Muscle of arm (tissue), 14 donors: ENCODE measurements around the gene TUBGCP4. TPM values are rescaled to one million over a fixed set of nuclear protein-coding genes. Genes with fewer than 3 reads are reported as not detected.

Source experiments
- DNase-seq: peaks from one replicate; pipeline ENCODE4 v3.0.0-alpha.2; 2013
- long read RNA-seq, 11 donors: transcript quantifications; one replicate each; lab custom pipeline, GENCODE V29; 2026
- polyA plus RNA-seq, 12 donors: library from polyadenylated mRNA; unstranded; fragments of 120-200 nt; gene quantifications; one replicate each; pipeline ENCODE4 v1.2.1, GENCODE V29; 2013; ENCODE audit not compliant: insufficient read length in 12 of 12

Gene TUBGCP4, protein sequence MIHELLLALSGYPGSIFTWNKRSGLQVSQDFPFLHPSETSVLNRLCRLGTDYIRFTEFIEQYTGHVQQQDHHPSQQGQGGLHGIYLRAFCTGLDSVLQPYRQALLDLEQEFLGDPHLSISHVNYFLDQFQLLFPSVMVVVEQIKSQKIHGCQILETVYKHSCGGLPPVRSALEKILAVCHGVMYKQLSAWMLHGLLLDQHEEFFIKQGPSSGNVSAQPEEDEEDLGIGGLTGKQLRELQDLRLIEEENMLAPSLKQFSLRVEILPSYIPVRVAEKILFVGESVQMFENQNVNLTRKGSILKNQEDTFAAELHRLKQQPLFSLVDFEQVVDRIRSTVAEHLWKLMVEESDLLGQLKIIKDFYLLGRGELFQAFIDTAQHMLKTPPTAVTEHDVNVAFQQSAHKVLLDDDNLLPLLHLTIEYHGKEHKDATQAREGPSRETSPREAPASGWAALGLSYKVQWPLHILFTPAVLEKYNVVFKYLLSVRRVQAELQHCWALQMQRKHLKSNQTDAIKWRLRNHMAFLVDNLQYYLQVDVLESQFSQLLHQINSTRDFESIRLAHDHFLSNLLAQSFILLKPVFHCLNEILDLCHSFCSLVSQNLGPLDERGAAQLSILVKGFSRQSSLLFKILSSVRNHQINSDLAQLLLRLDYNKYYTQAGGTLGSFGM
- polyA plus RNA-seq = 10 to 100 TPM in 11 of 12 donors, not detected in 1; 11.1 to 16.6 (median 13.9) TPM
- long read RNA-seq, donor 1, full-length matches to known transcripts = 2 of 2 reads
- long read RNA-seq, donor 1, partial matches to known transcripts = 0 of 2 reads
- long read RNA-seq, donor 1, other reads (novel, unspliced or antisense) = 0 of 2 reads
- long read RNA-seq, donor 2, full-length matches to known transcripts = 3 of 35 reads
- long read RNA-seq, donor 2, partial matches to known transcripts = 32 of 35 reads
- long read RNA-seq, donor 2, other reads (novel, unspliced or antisense) = 0 of 35 reads
- long read RNA-seq, donor 3, full-length matches to known transcripts = 1 of 1 reads
- long read RNA-seq, donor 3, partial matches to known transcripts = 0 of 1 reads
- long read RNA-seq, donor 3, other reads (novel, unspliced or antisense) = 0 of 1 reads
- long read RNA-seq, donor 4 = 0 reads
- long read RNA-seq, donor 5, full-length matches to known transcripts = 2 of 2 reads
- long read RNA-seq, donor 5, partial matches to known transcripts = 0 of 2 reads
- long read RNA-seq, donor 5, other reads (novel, unspliced or antisense) = 0 of 2 reads
- long read RNA-seq, donor 6, full-length matches to known transcripts = 2 of 2 reads
- long read RNA-seq, donor 6, partial matches to known transcripts = 0 of 2 reads
- long read RNA-seq, donor 6, other reads (novel, unspliced or antisense) = 0 of 2 reads
- long read RNA-seq, donor 7, full-length matches to known transcripts = 1 of 1 reads
- long read RNA-seq, donor 7, partial matches to known transcripts = 0 of 1 reads
- long read RNA-seq, donor 7, other reads (novel, unspliced or antisense) = 0 of 1 reads
- long read RNA-seq, donor 8, full-length matches to known transcripts = 3 of 34 reads
- long read RNA-seq, donor 8, partial matches to known transcripts = 19 of 34 reads
- long read RNA-seq, donor 8, other reads (novel, unspliced or antisense) = 12 of 34 reads
- long read RNA-seq, donor 9, full-length matches to known transcripts = 1 of 1 reads
- long read RNA-seq, donor 9, partial matches to known transcripts = 0 of 1 reads
- long read RNA-seq, donor 9, other reads (novel, unspliced or antisense) = 0 of 1 reads
- long read RNA-seq, donor 10, partial matches to known transcripts = 25 of 25 reads
- long read RNA-seq, donor 10, other reads (novel, unspliced or antisense) = 0 of 25 reads
- long read RNA-seq, donor 11, full-length matches to known transcripts = 1 of 1 reads
- long read RNA-seq, donor 11, partial matches to known transcripts = 0 of 1 reads
- long read RNA-seq, donor 11, other reads (novel, unspliced or antisense) = 0 of 1 reads

DNA sequence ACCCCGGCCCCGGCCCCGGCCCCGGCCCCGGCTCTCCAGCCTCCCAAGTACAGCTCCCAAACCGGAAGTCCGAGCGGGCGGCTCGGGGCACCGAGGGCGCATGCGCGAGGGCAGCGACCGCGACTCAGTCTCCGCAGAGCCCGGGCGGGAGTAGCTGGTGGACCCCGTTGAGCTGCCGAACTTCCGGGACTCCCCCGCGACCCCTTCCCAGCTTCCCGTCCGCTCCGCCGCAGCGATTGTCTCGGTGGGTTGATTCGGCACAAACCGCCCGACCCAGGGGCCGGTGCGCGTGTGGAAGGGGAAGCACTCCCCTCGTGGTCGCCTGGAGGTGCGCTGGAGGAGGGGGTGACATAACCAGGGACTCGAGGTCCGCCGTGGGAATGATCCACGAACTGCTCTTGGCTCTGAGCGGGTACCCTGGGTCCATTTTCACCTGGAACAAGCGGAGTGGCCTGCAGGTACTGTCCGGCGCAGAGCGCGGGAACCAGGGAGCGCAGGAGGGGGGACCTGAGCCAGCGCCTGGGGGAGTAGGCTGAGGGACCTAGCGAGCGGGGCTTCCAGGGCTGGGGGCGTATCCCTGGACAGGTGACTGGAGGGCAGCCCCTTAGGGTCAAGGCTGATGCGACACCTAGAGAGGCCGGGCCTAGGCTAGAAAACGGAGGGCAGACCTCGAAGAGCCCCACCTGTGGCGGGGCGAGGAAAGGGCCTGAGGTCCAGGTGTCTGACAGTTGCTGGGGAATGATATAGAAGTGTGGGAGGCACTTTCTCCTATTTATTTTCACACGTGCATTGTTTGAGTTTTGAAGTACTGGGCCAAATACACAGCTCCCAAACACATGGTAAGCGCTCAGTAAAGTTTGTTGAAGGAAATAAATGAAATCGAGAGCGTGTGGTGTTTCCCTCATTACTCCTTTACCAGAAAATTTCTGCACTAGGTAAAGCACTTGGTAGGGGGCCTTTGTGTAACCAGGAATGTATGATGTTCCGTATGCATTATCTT, at the start of gene TUBGCP4, which contains the start of gene ZSCAN29:
TUBGCP4 (plus strand) TSS at position 127 of the 1,000 bp plus-strand sequence; CDS start at position 381, 254 bp downstream.
ZSCAN29 (minus strand) TSS at position 69 of the 1,000 bp plus-strand sequence. CDS start 1,130 bp downstream, outside the sequence.
- DNase-seq = peak; percentile 83

DNA sequence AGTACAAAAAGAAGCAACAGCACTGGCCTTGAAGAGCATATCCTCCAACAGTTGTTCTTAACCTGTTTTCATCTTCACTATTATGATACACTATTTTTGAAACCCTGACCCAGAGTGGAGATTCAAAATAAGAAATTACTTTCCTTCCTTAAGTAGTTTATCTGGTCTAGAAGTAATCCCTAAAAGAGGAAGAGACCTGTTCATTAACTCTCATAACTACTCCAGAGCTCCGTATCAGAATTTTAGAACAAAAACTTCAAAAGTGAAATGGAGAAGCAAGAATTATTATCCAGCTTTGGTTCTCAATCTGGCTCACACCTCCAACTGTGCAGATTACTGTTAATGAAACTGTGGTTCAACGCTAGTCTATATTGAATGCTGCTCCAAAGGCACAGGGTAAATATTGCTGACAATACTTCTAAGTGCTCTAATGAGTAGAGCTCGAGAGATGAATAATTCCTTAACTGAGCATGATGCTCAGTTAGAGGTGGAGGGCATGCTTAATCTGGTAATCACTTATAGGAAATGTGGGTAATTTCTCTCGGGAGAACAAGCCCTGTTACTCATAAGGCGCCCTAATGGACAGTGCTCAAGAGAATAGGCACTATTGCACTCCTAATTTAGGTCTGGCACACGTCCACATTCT, 45.7 kb upstream of the TUBGCP4 start:
- no peak for DNase-seq

DNA sequence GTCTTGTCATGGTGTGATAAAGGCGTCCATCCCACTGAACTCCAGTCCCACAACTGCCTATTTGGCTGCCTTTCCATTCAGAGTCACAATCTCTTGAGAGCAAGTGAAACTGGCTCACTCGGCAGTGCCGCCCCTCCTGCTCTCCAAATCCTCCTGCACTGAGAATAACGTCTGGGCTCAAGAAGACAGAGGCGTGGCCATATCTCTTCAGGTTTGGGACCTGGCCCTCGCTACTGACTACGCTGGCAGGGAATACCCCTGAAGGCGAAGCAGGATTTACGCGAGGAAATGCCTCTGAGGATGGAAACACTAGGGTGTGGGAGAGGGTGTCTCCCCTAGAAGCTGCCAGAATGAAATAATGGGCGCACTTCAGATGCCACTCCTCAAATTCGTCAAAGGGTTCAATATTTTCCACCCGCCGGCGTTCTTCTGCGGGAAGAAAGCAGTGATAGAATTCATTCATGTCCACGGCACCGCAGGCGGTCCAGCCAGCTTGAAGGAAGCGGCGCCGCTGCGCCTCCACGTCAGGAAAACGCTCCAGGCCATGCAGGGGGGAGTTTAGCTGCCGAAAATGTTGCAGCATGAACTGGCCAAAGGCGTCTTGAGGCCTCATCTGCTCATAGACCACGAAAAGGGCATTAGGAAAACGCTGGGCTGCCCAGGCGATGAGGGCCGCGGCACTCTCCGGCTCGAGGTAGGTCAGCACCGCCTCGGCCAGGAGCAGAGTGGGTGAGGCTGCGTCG, 41.5 kb upstream of the TUBGCP4 start:
- DNase-seq = peak; percentile 4

DNA sequence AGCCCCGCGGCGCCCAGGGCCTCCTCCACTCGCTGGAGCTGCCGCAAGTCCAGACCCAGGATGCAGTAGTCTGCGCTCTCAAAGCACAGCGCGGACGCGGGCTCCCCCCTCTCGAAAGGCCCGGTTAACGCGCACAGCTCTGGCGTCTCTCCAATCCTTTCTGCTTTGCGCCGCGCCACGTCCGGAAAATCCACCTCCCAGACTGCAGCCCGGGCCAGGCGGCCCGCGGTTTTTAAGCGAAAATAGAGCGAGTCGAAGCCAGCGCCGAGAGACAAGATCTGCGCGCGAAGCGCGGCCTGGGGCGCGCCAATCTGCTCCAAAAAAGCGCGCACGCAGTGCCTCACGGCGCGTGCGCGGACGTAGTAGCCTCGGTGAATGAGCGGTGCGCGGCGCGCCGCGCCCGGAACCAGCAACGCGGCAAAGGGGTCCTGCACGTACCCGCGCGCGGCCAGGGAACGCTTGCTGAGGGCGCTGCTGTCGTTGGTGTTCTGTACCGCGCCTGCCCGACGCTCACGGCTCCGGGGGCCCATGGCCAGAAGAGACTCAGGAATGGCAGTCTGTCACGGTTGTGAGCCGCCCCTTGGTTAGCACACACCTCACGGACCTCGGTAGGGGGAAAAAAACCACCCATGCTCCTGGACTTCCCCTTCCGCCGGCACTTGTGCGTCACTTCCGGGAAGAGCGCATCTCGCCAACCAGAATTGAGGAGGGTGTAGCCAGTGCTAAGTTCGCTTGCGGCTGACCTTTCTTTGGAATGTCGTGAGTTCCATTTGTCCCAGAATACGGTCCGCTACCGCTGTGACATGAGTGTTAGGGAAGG, 40.7 kb upstream of the TUBGCP4 start, which contains the start of gene LCMT2:
LCMT2 (minus strand) TSS at position 614 of the 820 bp plus-strand sequence; CDS start at position 530, 84 bp downstream.
- DNase-seq = peak; percentile 98

DNA sequence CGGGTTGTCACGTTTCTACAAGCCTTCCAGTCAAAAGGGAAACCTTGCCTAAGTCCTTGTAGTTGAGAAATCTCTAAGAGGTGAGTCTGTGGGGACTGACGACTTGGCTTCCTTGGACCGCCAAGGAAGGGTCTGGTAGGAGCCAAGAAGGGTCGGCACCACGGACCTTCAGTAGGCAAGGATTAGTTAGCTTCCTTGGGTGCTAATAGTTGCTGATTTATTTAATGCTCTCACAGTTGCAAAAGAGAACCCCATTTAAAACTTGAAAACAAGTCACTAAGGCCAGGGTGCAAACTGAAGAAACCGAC, 40.2 kb upstream of the TUBGCP4 start:
- DNase-seq = no peak

DNA sequence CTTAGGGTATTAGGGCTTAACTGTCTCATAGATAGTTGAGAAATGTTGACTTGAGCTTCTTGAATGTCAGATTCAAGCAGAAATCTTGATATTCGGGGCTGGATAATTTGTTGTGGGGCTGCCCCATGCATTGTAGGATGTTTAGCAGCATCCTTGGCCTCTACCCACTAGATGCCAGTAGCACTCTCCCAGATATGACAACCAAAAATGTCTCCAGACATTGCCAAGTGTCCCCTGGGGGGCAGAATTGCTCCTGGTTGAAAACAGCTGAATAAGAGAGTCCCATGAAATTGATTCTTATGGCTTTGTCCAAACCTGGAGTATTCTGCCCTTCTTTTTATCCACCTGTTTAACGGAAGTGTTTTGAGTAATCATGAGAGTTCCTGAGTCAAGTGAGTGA, 24.6 kb upstream of the TUBGCP4 start:
- DNase-seq = no peak

DNA sequence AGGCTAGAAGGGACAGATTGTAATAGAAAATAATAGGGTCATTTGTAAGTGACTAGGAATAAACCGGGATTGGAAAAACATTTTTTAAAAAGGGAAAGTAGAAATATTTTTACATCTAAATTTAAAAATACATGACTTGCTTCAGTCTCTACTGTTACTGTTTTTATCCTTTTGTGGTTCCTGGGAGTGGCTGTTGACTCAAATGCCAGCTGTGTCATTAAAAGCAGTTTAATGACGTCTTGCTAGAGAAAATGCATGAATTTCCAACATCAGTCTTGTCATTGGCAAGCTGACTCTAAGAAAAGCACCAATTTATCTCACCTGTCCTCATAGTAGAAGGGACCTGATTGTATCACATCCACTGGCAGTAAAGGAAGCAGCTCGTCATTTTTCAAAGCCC, 23.8 kb upstream of the TUBGCP4 start:
- DNase-seq = no peak

DNA sequence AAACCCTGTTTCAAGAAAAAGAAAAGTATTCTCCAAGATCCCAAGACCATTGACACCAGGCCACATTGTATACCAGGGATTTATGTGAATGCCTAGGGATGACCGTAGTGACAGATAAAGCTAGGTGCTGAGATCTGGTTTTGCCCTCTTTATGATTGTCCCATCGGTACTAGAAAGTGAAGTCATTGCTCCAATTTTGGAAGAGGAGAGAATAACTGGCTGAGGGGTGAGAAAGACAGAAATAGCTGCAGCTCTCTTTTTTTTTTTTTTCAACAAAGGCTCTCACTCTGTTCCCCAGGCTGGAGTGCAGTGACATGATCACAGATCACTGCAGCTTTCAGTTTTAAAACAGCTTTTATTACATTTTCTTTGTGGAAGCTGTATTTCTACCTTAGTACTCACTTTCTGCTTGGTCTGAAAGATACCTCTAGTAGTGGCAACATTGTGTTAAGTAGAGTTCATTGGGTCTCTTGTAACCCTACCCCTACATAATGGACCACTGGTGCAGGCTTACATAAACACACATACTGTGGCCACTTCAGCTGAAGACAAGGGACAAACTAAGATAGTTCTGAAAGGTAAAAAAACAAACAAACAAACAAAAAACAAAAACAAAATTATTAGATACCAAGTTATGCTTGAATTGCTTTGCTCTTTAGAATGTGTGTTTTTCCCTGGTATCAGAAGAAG, 18.1 kb upstream of the TUBGCP4 start:
- DNase-seq = no peak

DNA sequence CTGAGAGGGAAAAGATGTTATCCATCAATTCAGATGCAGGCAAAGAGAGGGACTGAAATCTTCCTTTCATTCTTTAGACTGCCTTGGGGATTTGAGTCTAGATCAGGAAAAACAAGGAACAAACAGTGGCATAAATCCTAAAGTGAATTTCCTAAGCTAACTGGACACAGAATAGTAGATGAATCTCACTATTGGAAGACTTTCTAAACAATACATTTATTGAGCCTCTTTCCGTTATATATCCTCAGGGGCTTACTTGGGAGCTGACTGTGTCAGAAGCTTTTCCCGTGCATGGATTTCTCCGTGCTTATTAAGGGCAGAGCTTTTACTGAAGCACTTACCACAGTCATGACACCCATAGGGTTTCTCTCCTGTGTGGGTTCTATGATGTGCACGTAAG, 10.1 kb upstream of the TUBGCP4 start:
- no peak for DNase-seq

DNA sequence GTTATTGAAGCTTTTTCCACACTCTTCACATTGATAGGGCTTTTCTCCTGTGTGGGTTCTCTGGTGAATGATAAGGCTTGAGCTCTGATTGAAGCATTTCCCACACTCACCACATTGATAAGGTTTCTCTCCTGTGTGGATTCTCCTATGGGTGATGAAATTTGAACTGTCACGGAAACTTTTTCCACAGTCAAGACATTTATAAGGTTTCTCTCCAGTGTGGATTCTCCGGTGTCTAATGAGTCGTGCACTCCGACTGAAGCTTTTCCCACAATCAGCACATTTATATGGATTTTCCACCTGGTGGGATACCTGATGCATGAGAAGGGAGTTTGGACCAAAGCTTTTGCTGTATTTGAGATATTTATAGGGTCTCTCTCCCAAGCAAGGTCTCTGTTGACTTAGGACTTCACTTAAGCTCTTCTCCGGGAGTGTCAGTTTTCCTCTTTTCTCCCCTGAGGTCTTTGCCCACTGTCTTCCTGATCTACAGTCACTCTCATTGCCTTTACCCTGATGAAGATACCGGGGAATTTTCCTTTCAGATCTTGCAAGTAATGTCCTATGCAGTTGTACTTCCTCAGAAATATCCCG, 9.5 kb upstream of the TUBGCP4 start:
- DNase-seq = no peak

DNA sequence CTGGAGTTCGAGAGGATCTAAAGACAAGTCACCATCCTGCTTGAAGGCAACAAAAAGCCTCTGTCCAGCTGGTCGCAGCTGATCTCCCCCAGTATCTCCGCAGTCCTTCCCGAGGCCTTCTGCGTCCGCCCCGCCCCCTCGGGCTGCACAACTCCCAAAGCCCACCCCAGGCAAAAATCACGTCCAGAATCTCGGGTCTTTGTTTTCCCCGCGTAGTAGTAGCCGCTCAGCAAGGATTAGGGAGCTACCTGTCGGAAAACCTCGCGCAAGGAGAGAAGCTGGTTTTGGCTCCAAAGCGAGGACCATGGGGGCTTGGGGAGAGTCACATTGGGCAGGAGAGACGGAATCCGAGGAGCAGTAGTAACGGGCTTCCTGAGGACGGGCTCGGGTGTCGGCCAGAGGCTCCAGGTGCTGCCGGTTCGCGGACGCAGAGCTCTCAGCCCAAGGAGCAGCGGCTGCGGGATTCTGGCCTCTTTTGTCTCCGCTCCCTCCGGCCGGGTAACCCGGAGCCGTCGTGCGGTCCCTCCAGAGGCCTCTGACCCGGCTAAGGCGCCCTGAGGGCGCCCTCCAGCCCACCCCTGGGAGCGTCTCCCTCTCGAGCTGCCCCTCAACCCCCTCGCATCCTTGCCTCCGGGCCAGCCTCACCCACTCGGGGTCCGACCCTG, 459 bp upstream of the TUBGCP4 start:
- peak; percentile 28 for DNase-seq

DNA sequence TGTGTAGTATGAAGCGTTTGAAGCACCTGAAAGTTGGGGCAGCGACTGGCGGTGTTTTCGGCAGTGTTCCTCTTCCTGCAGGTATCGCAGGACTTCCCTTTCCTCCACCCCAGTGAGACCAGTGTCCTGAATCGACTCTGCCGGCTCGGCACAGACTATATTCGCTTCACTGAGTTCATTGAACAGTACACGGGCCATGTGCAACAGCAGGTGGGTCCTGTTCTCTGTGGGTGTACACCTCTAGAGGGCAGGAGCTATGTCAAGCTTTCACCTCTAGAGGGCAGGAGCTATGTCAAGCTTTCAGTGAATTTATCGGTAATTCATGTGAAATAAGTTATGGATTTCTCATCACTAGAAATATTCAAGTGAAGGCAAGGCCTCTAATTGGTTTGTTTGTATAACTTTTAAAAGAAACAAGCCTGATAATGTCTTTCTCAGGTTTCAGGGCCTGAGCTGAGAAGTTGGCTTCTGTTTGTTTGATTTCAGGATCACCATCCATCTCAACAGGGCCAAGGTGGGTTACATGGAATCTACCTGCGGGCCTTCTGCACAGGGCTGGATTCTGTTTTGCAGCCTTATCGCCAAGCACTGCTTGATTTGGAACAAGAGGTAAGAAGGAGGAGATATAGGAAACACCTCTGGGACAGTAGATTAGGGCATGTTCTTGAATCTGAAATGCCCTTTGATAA, 5.3 kb downstream of the TUBGCP4 start:
- DNase-seq = peak; percentile 9

DNA sequence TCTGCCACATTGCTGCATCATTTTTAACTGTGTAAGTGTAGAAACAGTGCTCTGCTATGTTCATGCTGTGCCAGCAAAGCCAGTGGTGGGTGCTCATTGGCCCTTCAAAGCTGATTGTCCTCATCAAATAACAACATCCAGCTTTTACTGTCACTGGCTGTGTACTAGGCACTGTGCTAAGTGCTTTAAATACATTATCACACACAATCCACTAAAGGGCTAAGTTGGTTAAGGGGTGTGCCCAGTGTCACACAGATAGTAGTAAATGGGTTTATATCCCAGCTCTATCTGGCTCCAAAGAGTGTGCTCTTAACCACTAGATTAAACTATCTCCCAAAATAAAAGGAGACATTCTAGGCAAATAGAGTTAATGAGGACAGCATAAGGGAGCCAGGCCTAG, 7.7 kb downstream of the TUBGCP4 start:
- DNase-seq = no peak

DNA sequence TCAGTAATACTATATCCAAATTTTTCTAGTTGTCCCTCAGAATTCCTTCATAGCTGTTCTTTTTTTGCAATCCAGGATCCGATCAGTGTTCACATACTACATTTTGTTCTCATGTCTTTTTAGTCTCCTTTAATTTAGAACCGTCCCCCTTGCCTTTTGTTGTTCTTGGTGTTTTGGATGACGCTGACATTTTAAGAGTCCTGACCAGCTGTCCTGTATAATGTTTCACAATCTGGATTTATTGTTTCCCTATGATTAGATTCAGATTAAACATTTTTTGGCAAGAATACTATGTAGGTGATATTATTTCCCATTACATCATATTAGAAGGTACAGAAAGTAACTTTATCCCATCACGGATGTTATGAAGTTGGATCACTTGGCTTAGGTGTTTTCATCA, 11.4 kb downstream of the TUBGCP4 start:
- DNase-seq = no peak
